Measurements from ENCODE around the gene ADD2.

The ADD2 gene

GRCh38 chr2:70729647-70730046 is 38.4 kb downstream of the ADD2 start:
- H3K36me3 ChIP-seq: peaks cover 8% of the 10 kb centered on the region
- peaks cover 18% of the 10 kb centered on the region for H3K9me3 ChIP-seq (ENCODE audit: severe bottlenecking)
- H3K27me3 ChIP-seq (ENCODE audit: insufficient read depth, low read depth, severe bottlenecking): no peaks in the 10 kb centered on the region
- H3K4me3 ChIP-seq (ENCODE audit: low read depth, low read length): no peak overlapping the region
- no peak for TF ChIP-seq CTCF (IDR thresholded peaks at IDR 0.05; ENCODE audit: low read depth, low read length)
- DNase-seq: no peak
- H3K27ac ChIP-seq: no peak overlapping the region

- Histone ChIP-seq H3K36me3 (peaks cover 8% of the 10 kb centered on the region), H3K27me3 (ENCODE audit: insufficient read depth, low read depth, severe bottlenecking) (no peaks in the 10 kb centered on the region), H3K27ac (no peak overlapping the region), H3K4me3 (ENCODE audit: low read depth, low read length) (no peak overlapping the region), H3K9me3 (ENCODE audit: severe bottlenecking) (peaks cover 18% of the 10 kb centered on the region)
- TF ChIP-seq CTCF (IDR thresholded peaks at IDR 0.05; ENCODE audit: low read depth, low read length): no peak
- DNase-seq: no peak
These were observed 39.9 kb downstream of the ADD2 start for GRCh38 chr2:70728128-70728527.

- H3K27me3 ChIP-seq (ENCODE audit: insufficient read depth, low read depth, severe bottlenecking): no peaks in the 10 kb centered on the region
- no peak overlapping the region for H3K4me3 ChIP-seq (ENCODE audit: low read depth, low read length)
- peaks cover 8% of the 10 kb centered on the region for H3K36me3 ChIP-seq
- peaks cover 18% of the 10 kb centered on the region for H3K9me3 ChIP-seq (ENCODE audit: severe bottlenecking)
- no peak for TF ChIP-seq CTCF (IDR thresholded peaks at IDR 0.05; ENCODE audit: low read depth, low read length)
- H3K27ac ChIP-seq: no peak overlapping the region
- no peak for DNase-seq
These were observed 40.9 kb downstream of the ADD2 start for GRCh38 chr2:70726947-70727725.

- peak; percentile 36 for DNase-seq
- Histone ChIP-seq H3K9me3 (ENCODE audit: severe bottlenecking) (peaks cover 18% of the 10 kb centered on the region), H3K4me3 (ENCODE audit: low read depth, low read length) (no peak overlapping the region), H3K27ac (no peak overlapping the region), H3K36me3 (peaks cover 8% of the 10 kb centered on the region), H3K27me3 (ENCODE audit: insufficient read depth, low read depth, severe bottlenecking) (no peaks in the 10 kb centered on the region)
- no peak for TF ChIP-seq CTCF (IDR thresholded peaks at IDR 0.05; ENCODE audit: low read depth, low read length)
These were observed 42.5 kb downstream of the ADD2 start for GRCh38 chr2:70725505-70725904.

- H3K36me3 ChIP-seq: peaks cover 8% of the 10 kb centered on the region
- TF ChIP-seq CTCF (IDR thresholded peaks at IDR 0.05; ENCODE audit: low read depth, low read length): no peak
- no peak for DNase-seq
- H3K27ac ChIP-seq: no peak overlapping the region
- no peaks in the 10 kb centered on the region for H3K27me3 ChIP-seq (ENCODE audit: insufficient read depth, low read depth, severe bottlenecking)
- H3K9me3 ChIP-seq (ENCODE audit: severe bottlenecking): peaks cover 18% of the 10 kb centered on the region
- H3K4me3 ChIP-seq (ENCODE audit: low read depth, low read length): no peak overlapping the region
These were observed 43.6 kb downstream of the ADD2 start for GRCh38 chr2:70724366-70724765.

Measured in WERI-Rb-1 (cell line).